HepG2 (cell line): ENCODE data around the gene FAM3D. TPM values are rescaled to one million over a fixed set of nuclear protein-coding genes. Genes with fewer than 3 reads are reported as not detected.

Source experiments
- FOXK1 ChIP-seq: sonication (generic); formaldehyde crosslinking; IDR thresholded peaks from 2 replicates; pipeline ENCODE4 v1.4.0; 2020; ENCODE audit warnings: low read depth, missing genetic modification reagents, borderline replicate concordance
- MAFF ChIP-seq: IDR thresholded peaks from 2 replicates; pipeline ENCODE4 v1.6.1; 2011; ENCODE audit warnings: low read depth, low read length, improper control_type of control experiment
- MXI1 ChIP-seq: IDR thresholded peaks from 3 replicates; pipeline ENCODE4 v1.6.1; 2012; ENCODE audit warnings: low read depth, low read length, inconsistent platforms, borderline replicate concordance
- PATZ1 ChIP-seq: sonication (generic); formaldehyde crosslinking; IDR thresholded peaks from 2 replicates; pipeline ENCODE4 v1.4.0; 2020; ENCODE audit warnings: missing genetic modification reagents
- RAD21 ChIP-seq: fragments of 450-650 bp; formaldehyde crosslinking; IDR thresholded peaks from 2 replicates; pipeline ENCODE4 v1.5.0; 2020; ENCODE audit warnings: mild to moderate bottlenecking
- REPIN1 ChIP-seq: sonication (generic); formaldehyde crosslinking; IDR thresholded peaks from 2 replicates; pipeline ENCODE4 v1.8.0; 2022; ENCODE audit warnings: missing genetic modification reagents, low read depth, mild to moderate bottlenecking, borderline replicate concordance
- RFX3 ChIP-seq: IDR thresholded peaks from 2 replicates; pipeline ENCODE4 v1.6.1; 2016; ENCODE audit warnings: missing biosample characterization, missing genetic modification reagents
- SALL1 ChIP-seq: sonication (generic); formaldehyde crosslinking; IDR thresholded peaks from 2 replicates; pipeline ENCODE4 v1.8.0; 2022; ENCODE audit warnings: mild to moderate bottlenecking, missing genetic modification reagents
- SMC3 ChIP-seq: IDR thresholded peaks from 2 replicates; pipeline ENCODE4 v1.6.1; 2011; ENCODE audit warnings: low read length, improper control_type of control experiment
- STAG1 ChIP-seq: sonication (generic); formaldehyde crosslinking; IDR thresholded peaks from 2 replicates; pipeline ENCODE4 v1.4.0; 2020; ENCODE audit warnings: missing genetic modification reagents
- SUZ12 ChIP-seq: fragments of 150-350 bp; IDR thresholded peaks from 2 replicates; pipeline ENCODE4 v1.6.1; 2014; ENCODE audit warnings: low read depth, low read length
- TBX2 ChIP-seq: sonication (generic); formaldehyde crosslinking; IDR thresholded peaks from 2 replicates; pipeline ENCODE4 v1.5.0; 2020; ENCODE audit warnings: missing genetic modification reagents, mild to moderate bottlenecking, borderline replicate concordance
- ZNF362 ChIP-seq: sonication (generic); formaldehyde crosslinking; IDR thresholded peaks from 2 replicates; pipeline ENCODE4 v1.4.0; 2020; ENCODE audit warnings: missing genetic modification reagents, mild to moderate bottlenecking, borderline replicate concordance
- ZNF501 ChIP-seq: sonication (generic); formaldehyde crosslinking; IDR thresholded peaks from 2 replicates; pipeline ENCODE4 v1.5.1; 2020; ENCODE audit warnings: mild to moderate bottlenecking, moderate library complexity, missing genetic modification reagents
- ZNF772 ChIP-seq: sonication (generic); formaldehyde crosslinking; IDR thresholded peaks from 2 replicates; pipeline ENCODE4 v1.5.0; 2020; ENCODE audit warnings: mild to moderate bottlenecking, missing genetic modification reagents
- ZNF788 ChIP-seq: sonication (generic); formaldehyde crosslinking; IDR thresholded peaks from 2 replicates; pipeline ENCODE4 v1.5.0; 2020; ENCODE audit warnings: mild to moderate bottlenecking, missing genetic modification reagents, borderline replicate concordance
- polyA plus RNA-seq, 8 experiments: library from polyadenylated mRNA; depleted of rRNA in 3 of 8; stranded (reverse) in 7 of 8; unstranded in 1 of 8; fragments of >200 nt; fragmentation: Illumina TruSeq in 4 of 8; extraction: Trizol in 4 of 8; gene quantifications; 2 replicates each; pipeline versions ENCODE4 v1.2.1 to v1.2.3, GENCODE V29; 2011 to 2016; ENCODE audit warnings: low read depth in 4 of 8, missing spikeins in 1 of 8, mixed read lengths in 1 of 8; ENCODE audit not compliant: insufficient read depth in 1 of 8
- total RNA-seq, 5 experiments: library from RNA; depleted of rRNA; stranded (reverse); fragments of >200 nt; fragmentation: Illumina TruSeq; extraction: Trizol; gene quantifications; 2 replicates each; pipeline ENCODE4 v1.2.3, GENCODE V29; 2016; ENCODE audit warnings: low read depth in 1 of 5
- TF ChIP-seq, protein P1 (sequence below): sonication (generic); formaldehyde crosslinking; IDR thresholded peaks from 2 replicates; pipeline ENCODE4 v1.4.0; 2020; ENCODE audit warnings: missing genetic modification reagents, mild to moderate bottlenecking, borderline replicate concordance
- TF ChIP-seq, protein P2 (sequence below): sonication (generic); formaldehyde crosslinking; IDR thresholded peaks from 2 replicates; pipeline ENCODE4 v1.8.1; 2023; ENCODE audit warnings: missing genetic modification reagents, inconsistent platforms, borderline replicate concordance
- TF ChIP-seq, protein P3 (sequence below): sonication (generic); formaldehyde crosslinking; IDR thresholded peaks from 2 replicates; pipeline ENCODE4 v1.5.0; 2020; ENCODE audit warnings: mild to moderate bottlenecking, missing genetic modification reagents, moderate library complexity

The FAM3D gene
- total and polyA plus RNA-seq, 2 of the 13 experiments (the other 11 are each of a cell fraction or from before 2014, with no cell fraction given) = not detected

DNA sequence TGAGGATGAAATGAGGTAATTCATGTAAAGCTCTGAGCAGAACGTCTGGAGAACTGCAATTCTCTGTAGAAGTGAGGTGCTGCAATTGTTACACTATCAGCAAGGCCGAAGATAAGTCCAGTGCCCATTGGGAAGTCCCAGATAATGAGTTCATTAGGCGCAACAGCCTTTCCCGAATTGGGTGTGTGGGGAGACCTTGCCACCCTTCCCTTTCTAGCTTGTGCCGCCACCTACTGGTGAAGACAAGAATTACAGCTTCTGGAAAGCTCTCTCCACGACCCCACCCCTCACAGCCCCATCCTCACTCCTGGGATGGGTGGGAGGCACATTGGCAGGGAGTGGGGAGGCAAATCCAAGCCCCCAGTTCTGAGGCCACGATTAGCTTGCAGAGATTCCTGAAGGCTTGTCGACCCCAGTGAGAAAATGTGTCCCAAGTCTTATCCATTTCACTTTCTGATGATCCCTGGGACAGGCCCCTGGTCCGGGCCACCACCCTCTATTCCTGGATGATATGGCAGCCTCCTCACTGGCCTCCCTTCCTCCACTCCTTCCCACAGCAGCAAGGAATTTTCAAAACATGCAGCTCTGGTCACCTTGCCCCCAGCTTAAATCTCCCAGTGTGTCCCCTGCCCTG, 36.4 kb downstream of the FAM3D start (continued):
- TF ChIP-seq, protein P1, sequence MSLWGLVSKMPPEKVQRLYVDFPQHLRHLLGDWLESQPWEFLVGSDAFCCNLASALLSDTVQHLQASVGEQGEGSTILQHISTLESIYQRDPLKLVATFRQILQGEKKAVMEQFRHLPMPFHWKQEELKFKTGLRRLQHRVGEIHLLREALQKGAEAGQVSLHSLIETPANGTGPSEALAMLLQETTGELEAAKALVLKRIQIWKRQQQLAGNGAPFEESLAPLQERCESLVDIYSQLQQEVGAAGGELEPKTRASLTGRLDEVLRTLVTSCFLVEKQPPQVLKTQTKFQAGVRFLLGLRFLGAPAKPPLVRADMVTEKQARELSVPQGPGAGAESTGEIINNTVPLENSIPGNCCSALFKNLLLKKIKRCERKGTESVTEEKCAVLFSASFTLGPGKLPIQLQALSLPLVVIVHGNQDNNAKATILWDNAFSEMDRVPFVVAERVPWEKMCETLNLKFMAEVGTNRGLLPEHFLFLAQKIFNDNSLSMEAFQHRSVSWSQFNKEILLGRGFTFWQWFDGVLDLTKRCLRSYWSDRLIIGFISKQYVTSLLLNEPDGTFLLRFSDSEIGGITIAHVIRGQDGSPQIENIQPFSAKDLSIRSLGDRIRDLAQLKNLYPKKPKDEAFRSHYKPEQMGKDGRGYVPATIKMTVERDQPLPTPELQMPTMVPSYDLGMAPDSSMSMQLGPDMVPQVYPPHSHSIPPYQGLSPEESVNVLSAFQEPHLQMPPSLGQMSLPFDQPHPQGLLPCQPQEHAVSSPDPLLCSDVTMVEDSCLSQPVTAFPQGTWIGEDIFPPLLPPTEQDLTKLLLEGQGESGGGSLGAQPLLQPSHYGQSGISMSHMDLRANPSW = no peak
- TF ChIP-seq, protein P2, sequence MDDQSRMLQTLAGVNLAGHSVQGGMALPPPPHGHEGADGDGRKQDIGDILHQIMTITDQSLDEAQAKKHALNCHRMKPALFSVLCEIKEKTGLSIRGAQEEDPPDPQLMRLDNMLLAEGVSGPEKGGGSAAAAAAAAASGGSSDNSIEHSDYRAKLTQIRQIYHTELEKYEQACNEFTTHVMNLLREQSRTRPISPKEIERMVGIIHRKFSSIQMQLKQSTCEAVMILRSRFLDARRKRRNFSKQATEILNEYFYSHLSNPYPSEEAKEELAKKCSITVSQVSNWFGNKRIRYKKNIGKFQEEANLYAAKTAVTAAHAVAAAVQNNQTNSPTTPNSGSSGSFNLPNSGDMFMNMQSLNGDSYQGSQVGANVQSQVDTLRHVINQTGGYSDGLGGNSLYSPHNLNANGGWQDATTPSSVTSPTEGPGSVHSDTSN (CRISPR knock-in tag) = no peak
- TF ChIP-seq RAD21 (CRISPR knock-in tag) (peak; percentile 75), RFX3 (CRISPR knock-in tag) (no peak), PATZ1 (CRISPR knock-in tag) (peak; percentile 45), ZNF788 (CRISPR knock-in tag) (peak; percentile 26; the same call in 1 of the 2 replicates), FOXK1 (CRISPR knock-in tag) (0 out of 2 replicates have a peak, but pooled peaks have one; percentile 14), STAG1 (peak; percentile 88), SALL1 (0 out of 2 replicates have a peak, but pooled peaks have one; percentile 11), MXI1 (0 out of 3 replicates have a peak, but pooled peaks have one; percentile 19), ZNF362 (no peak), SMC3 (peak; percentile 76; the same call in 1 of the 2 replicates), MAFF (no peak), ZNF772 (CRISPR knock-in tag) (peak; percentile 44; the same call in 1 of the 2 replicates), TBX2 (CRISPR knock-in tag) (peak; percentile 19; the same call in 1 of the 2 replicates), SUZ12 (no peak), ZNF501 (CRISPR knock-in tag) (0 out of 2 replicates have a peak, but pooled peaks have one; percentile 16), REPIN1 (CRISPR knock-in tag) (peak; percentile 37; the same call in 1 of the 2 replicates)
- TF ChIP-seq, protein P3, sequence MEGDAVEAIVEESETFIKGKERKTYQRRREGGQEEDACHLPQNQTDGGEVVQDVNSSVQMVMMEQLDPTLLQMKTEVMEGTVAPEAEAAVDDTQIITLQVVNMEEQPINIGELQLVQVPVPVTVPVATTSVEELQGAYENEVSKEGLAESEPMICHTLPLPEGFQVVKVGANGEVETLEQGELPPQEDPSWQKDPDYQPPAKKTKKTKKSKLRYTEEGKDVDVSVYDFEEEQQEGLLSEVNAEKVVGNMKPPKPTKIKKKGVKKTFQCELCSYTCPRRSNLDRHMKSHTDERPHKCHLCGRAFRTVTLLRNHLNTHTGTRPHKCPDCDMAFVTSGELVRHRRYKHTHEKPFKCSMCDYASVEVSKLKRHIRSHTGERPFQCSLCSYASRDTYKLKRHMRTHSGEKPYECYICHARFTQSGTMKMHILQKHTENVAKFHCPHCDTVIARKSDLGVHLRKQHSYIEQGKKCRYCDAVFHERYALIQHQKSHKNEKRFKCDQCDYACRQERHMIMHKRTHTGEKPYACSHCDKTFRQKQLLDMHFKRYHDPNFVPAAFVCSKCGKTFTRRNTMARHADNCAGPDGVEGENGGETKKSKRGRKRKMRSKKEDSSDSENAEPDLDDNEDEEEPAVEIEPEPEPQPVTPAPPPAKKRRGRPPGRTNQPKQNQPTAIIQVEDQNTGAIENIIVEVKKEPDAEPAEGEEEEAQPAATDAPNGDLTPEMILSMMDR (CRISPR knock-in tag) = peak; percentile 93
